ENCODE data around the gene SKA2. TPM values are rescaled to one million over a fixed set of nuclear protein-coding genes. Genes with fewer than 3 reads are reported as not detected.
"Not testable (repeated sequence)": the region's sequence is repeated elsewhere in the genome, so short reads cannot be mapped to it uniquely, and the experiment has no call there.

The SKA2 gene
- polyA plus RNA-seq, 4 donors, result 28.6 to 43.6 (median 32.3) TPM

DNA sequence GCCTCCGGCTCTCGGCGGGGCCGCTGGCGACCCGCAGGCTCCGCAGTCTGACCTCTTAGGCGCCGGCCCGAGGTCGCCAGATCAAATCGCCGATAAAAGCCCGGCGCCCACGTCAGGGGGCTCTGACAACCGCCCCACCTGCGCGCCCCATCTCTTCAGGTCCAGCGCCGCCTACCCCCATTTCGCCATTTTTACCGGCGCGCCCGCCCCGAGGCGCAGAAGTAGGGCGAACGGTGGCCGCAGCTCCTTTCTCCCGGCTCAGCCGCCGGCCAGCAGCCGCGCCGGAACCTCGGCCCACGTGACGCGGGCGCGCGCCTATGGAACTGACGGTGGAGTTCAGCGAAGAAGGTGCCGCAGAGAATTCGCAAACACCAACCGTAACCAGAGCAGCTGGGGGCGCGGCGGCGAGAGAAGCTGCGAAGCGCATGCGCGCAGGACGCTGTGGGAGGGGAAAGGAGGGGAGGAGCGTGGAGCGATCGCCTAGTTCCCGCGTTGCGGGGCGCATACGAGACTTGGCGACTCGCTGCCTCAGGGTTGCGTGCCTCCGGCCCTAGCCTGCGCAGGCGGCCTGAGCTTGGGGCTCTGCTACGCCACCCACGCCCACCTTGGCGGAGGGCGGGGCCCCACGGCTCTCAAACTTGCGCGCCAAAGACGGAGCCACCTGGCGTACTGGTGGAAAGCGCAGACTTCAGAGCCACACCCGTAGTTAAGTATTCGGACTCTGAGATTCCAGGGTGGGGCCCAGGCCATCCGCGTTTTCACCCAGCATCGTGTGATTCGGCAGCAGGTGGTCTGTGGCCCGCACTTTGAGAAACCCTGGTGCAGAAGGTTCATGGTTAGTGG is 48.3 kb downstream of the SKA2 start, which contains the start of gene TRIM37:
Gene TRIM37, minus strand, starts transcription at position 418 of the 843 bp plus-strand sequence. CDS start 419 bp downstream, outside the sequence.
- WGBS, 3 donors, result 0% methylated on average over 61 to 89 of the region's 89 CpGs
- Histone ChIP-seq H3K4me1 (ENCODE audit: control insufficient read depth in 3 of 3, insufficient read depth in 2 of 3, low read depth in 1 of 3, low read length in 2 of 3) (peaks cover 0 to 4% (median 0%) of the 10 kb centered on the region in 3 donors), H3K27ac (ENCODE audit: low read depth in 1 of 3, low read length in 2 of 3) (peak within 1 kb of the TSS; percentile 86 to 93 (median 88)), H3K4me3 (ENCODE audit: low read depth in 1 of 3, low read length in 3 of 3) (peak within 1 kb of the TSS; percentile 80 to 95 (median 94)), H3K36me3 (ENCODE audit: control insufficient read depth in 3 of 3, insufficient read depth in 2 of 3, low read depth in 1 of 3, low read length in 3 of 3) (peaks cover 0 to 2% (median 1%) of the 10 kb centered on the region in 3 donors), H3K9me3 (ENCODE audit: control insufficient read depth in 2 of 2, insufficient read depth in 1 of 2, low read depth in 1 of 2, low read length in 1 of 2) (no peaks in the 10 kb centered on the region), H3K27me3 (ENCODE audit: control insufficient read depth in 3 of 3, insufficient read depth in 3 of 3, low read length in 3 of 3) (no peaks in the 10 kb centered on the region)
- no peak for FAIRE-seq
- peak; percentile 99 to 100 for DNase-seq

DNA sequence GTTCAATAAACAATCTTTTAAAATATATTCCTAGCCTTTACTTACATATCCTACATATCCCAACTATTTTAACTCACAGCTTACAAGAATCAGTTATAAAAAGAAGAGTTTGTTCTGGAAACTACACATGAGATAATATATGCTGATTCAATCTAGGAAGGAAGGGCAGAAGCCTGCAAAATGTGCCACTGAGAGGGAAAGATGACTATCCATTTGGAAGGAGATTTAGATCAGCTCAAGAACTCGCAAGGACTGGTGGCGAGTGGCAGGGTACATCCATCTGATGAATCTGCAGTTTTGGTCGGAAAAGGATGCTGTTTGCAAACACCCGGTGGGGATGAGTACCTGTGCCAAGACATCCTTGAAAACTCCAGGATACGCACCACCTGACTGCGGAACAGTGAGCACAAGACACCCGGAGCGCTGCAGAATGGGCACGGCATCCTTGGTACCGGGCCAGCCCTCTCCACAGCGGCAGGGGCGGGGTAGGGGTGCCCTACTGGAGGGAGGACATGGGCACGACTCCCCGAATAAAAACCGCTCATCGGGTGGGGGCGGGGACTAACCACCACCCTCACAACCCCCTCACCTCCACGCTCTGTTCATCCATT is 49.0 kb downstream of the SKA2 start:
- FAIRE-seq (no peak), DNase-seq (peak; percentile 57 to 58)
- Histone ChIP-seq H3K4me3 (ENCODE audit: low read depth in 1 of 3, low read length in 3 of 3) (peak overlapping the region; percentile 80 to 95 (median 94)), H3K27me3 (ENCODE audit: control insufficient read depth in 3 of 3, insufficient read depth in 3 of 3, low read length in 3 of 3) (no peaks in the 10 kb centered on the region), H3K4me1 (ENCODE audit: control insufficient read depth in 3 of 3, insufficient read depth in 2 of 3, low read depth in 1 of 3, low read length in 2 of 3) (peaks cover 0 to 4% (median 0%) of the 10 kb centered on the region in 3 donors), H3K36me3 (ENCODE audit: control insufficient read depth in 3 of 3, insufficient read depth in 2 of 3, low read depth in 1 of 3, low read length in 3 of 3) (peaks cover 0 to 2% (median 0%) of the 10 kb centered on the region in 3 donors), H3K27ac (ENCODE audit: low read depth in 1 of 3, low read length in 2 of 3) (peak overlapping the region; percentile 86 to 93 (median 88)), H3K9me3 (ENCODE audit: control insufficient read depth in 2 of 2, insufficient read depth in 1 of 2, low read depth in 1 of 2, low read length in 1 of 2) (no peaks in the 10 kb centered on the region)
- WGBS, 3 donors, result 0 to 2% (median 0%) methylated on average over 12 to 18 of the region's 18 CpGs

GRCh38 chr17:59101178-59101577 is 53.8 kb downstream of the SKA2 start:
- WGBS, 3 donors, result 90 to 98% (median 91%) methylated on average over 1 of the region's 1 CpG
- H3K27me3 ChIP-seq (ENCODE audit: control insufficient read depth in 3 of 3, insufficient read depth in 3 of 3, low read length in 3 of 3), result no peaks in the 10 kb centered on the region
- no peak for DNase-seq
- FAIRE-seq, result no peak
- peaks cover 0 to 13% (median 3%) of the 10 kb centered on the region in 3 donors for H3K36me3 ChIP-seq (ENCODE audit: control insufficient read depth in 3 of 3, insufficient read depth in 2 of 3, low read depth in 1 of 3, low read length in 3 of 3)
- H3K9me3 ChIP-seq (ENCODE audit: control insufficient read depth in 2 of 2, insufficient read depth in 1 of 2, low read depth in 1 of 2, low read length in 1 of 2), result no peaks in the 10 kb centered on the region
- H3K4me1 ChIP-seq (ENCODE audit: control insufficient read depth in 3 of 3, insufficient read depth in 2 of 3, low read depth in 1 of 3, low read length in 2 of 3), result no peaks in the 10 kb centered on the region
- no peak overlapping the region for H3K4me3 ChIP-seq (ENCODE audit: low read depth in 1 of 3, low read length in 3 of 3)
- H3K27ac ChIP-seq (ENCODE audit: low read depth in 1 of 3, low read length in 2 of 3), result no peak overlapping the region

DNA sequence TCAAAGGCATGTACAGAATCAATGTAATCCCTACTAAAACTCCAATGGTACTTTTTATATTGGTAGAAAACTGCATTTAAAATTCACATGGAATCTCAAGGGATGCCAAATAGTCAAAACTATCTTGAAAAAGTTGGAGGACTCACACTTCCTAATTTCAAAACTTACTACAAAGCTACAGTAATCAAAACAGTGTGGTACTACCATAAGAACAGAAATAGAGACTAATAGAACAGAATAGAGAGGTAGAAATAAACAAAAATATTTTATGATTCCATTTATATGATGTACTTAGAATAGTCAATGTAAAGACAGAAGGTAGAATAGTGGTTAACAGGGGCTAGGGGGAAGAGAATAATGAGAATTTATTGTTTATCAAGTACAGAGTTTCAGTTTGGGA is 57.1 kb downstream of the SKA2 start:
- Histone ChIP-seq H3K4me1 (ENCODE audit: control insufficient read depth in 3 of 3, insufficient read depth in 2 of 3, low read depth in 1 of 3, low read length in 2 of 3) (peaks cover 0 to 4% (median 0%) of the 10 kb centered on the region in 3 donors), H3K36me3 (ENCODE audit: control insufficient read depth in 3 of 3, insufficient read depth in 2 of 3, low read depth in 1 of 3, low read length in 3 of 3) (peaks cover 0 to 12% (median 3%) of the 10 kb centered on the region in 3 donors), H3K9me3 (ENCODE audit: control insufficient read depth in 2 of 2, insufficient read depth in 1 of 2, low read depth in 1 of 2, low read length in 1 of 2) (no peaks in the 10 kb centered on the region), H3K27me3 (ENCODE audit: control insufficient read depth in 3 of 3, insufficient read depth in 3 of 3, low read length in 3 of 3) (no peaks in the 10 kb centered on the region), H3K27ac (ENCODE audit: low read depth in 1 of 3, low read length in 2 of 3) (no peak overlapping the region), H3K4me3 (ENCODE audit: low read depth in 1 of 3, low read length in 3 of 3) (no peak overlapping the region)
- DNase-seq (no peak), FAIRE-seq (no peak)

DNA sequence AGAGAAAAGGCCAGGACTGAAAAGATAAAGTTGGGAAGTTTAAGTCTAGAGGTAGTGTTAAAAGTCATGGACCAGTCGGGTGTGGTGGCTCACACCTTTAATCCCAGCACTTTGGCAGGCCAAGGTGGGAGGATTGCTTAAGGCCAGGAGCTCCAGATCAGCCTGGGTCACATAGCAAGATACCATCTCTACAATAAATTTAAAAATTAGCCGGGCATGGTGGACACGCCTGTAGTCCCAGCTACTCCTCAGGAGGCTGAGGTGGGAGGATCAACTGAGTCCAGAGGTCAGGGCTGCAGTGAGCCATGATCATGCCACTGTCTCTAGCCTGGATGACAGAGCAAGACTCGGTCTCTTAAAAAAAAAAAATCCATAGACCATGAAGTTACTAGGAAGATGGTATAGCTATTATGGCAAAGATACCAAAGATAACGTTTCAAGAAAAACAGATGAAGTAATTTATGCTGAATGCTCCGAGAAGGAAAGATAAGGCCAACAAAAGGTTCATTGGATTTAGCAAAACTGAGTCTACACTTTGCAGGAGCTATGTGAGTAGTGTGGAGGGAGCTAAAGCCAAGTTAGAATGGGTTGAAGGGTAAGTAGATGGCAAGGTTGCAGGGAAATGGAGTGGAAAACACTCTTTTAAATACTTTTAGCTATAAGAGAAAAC is 60.0 kb downstream of the SKA2 start:
- Histone ChIP-seq H3K4me3 (ENCODE audit: low read depth in 1 of 3, low read length in 3 of 3) (no peak overlapping the region), H3K4me1 (ENCODE audit: control insufficient read depth in 3 of 3, insufficient read depth in 2 of 3, low read depth in 1 of 3, low read length in 2 of 3) (peaks cover 0 to 4% (median 0%) of the 10 kb centered on the region in 3 donors), H3K9me3 (ENCODE audit: control insufficient read depth in 2 of 2, insufficient read depth in 1 of 2, low read depth in 1 of 2, low read length in 1 of 2) (no peaks in the 10 kb centered on the region), H3K36me3 (ENCODE audit: control insufficient read depth in 3 of 3, insufficient read depth in 2 of 3, low read depth in 1 of 3, low read length in 3 of 3) (peaks cover 0 to 17% (median 6%) of the 10 kb centered on the region in 3 donors), H3K27me3 (ENCODE audit: control insufficient read depth in 3 of 3, insufficient read depth in 3 of 3, low read length in 3 of 3) (no peaks in the 10 kb centered on the region), H3K27ac (ENCODE audit: low read depth in 1 of 3, low read length in 2 of 3) (no peak overlapping the region)
- FAIRE-seq (no peak), DNase-seq (peak in 1 of 2 donors; percentile 21)
- 67 to 80% (median 74%) methylated on average over 6 of the region's 6 CpGs for WGBS, 3 donors

- Histone ChIP-seq H3K27me3 (ENCODE audit: control insufficient read depth in 3 of 3, insufficient read depth in 3 of 3, low read length in 3 of 3) (no peaks in the 10 kb centered on the region), H3K36me3 (ENCODE audit: control insufficient read depth in 3 of 3, insufficient read depth in 2 of 3, low read depth in 1 of 3, low read length in 3 of 3) (peaks cover 2 to 22% (median 6%) of the 10 kb centered on the region in 3 donors), H3K4me1 (ENCODE audit: control insufficient read depth in 3 of 3, insufficient read depth in 2 of 3, low read depth in 1 of 3, low read length in 2 of 3) (peaks cover 0 to 4% (median 0%) of the 10 kb centered on the region in 3 donors), H3K4me3 (ENCODE audit: low read depth in 1 of 3, low read length in 3 of 3) (no peak overlapping the region), H3K9me3 (ENCODE audit: control insufficient read depth in 2 of 2, insufficient read depth in 1 of 2, low read depth in 1 of 2, low read length in 1 of 2) (no peaks in the 10 kb centered on the region), H3K27ac (ENCODE audit: low read depth in 1 of 3, low read length in 2 of 3) (no peak overlapping the region)
- DNase-seq, result peak in 1 of 2 donors; percentile 9
- FAIRE-seq, result no peak
- WGBS, 3 donors, result 48 to 76% (median 66%) methylated on average over 8 of the region's 8 CpGs
These were observed 61.2 kb downstream of the SKA2 start for GRCh38 chr17:59093702-59094231.

DNA sequence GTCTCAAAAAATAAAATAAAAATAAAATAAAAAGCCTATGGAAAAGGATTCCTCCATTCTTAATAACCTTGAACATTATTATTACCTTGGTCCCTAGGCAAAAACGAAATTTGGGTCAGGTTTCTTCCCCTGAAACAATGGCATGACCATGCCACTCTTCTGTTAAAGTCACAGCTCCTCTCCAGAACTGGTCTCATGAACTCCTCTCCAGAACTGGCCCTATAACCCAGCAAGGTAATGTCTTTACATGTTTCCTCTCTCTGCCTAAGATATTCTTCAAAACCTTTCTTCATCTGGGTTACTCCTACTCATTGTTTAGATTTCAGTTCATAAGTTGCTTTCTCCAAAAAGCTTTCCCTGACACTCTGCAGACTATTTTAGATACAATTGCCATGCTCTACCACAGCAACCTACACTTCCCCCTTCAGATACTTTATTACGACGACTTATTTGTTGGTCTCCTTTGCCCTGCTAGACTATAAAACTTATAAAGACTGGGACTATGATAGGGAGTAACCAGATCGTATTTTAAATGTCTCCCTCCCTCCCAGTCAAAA is 61.8 kb downstream of the SKA2 start:
- Histone ChIP-seq H3K9me3 (ENCODE audit: control insufficient read depth in 2 of 2, insufficient read depth in 1 of 2, low read depth in 1 of 2, low read length in 1 of 2) (no peaks in the 10 kb centered on the region), H3K4me1 (ENCODE audit: control insufficient read depth in 3 of 3, insufficient read depth in 2 of 3, low read depth in 1 of 3, low read length in 2 of 3) (peaks cover 0 to 4% (median 0%) of the 10 kb centered on the region in 3 donors), H3K4me3 (ENCODE audit: low read depth in 1 of 3, low read length in 3 of 3) (no peak overlapping the region), H3K27me3 (ENCODE audit: control insufficient read depth in 3 of 3, insufficient read depth in 3 of 3, low read length in 3 of 3) (no peaks in the 10 kb centered on the region), H3K36me3 (ENCODE audit: control insufficient read depth in 3 of 3, insufficient read depth in 2 of 3, low read depth in 1 of 3, low read length in 3 of 3) (peaks cover 2 to 22% (median 6%) of the 10 kb centered on the region in 3 donors), H3K27ac (ENCODE audit: low read depth in 1 of 3, low read length in 2 of 3) (no peak overlapping the region)
- 59 to 72% (median 69%) methylated on average over 4 of the region's 4 CpGs for WGBS, 3 donors
- no peak for DNase-seq
- no peak for FAIRE-seq

GRCh38 chr17:59090593-59090992 is 64.4 kb downstream of the SKA2 start:
- H3K27ac ChIP-seq (ENCODE audit: low read depth in 1 of 3, low read length in 2 of 3); H3K4me1 ChIP-seq (ENCODE audit: control insufficient read depth in 3 of 3, insufficient read depth in 2 of 3, low read depth in 1 of 3, low read length in 2 of 3); H3K9me3 ChIP-seq (ENCODE audit: control insufficient read depth in 2 of 2, insufficient read depth in 1 of 2, low read depth in 1 of 2, low read length in 1 of 2); FAIRE-seq; H3K27me3 ChIP-seq (ENCODE audit: control insufficient read depth in 3 of 3, insufficient read depth in 3 of 3, low read length in 3 of 3); DNase-seq; H3K4me3 ChIP-seq (ENCODE audit: low read depth in 1 of 3, low read length in 3 of 3): not testable (repeated sequence)
- 92 to 97% (median 93%) methylated on average over 12 of the region's 12 CpGs for WGBS, 3 donors
- H3K36me3 ChIP-seq (ENCODE audit: control insufficient read depth in 3 of 3, insufficient read depth in 2 of 3, low read depth in 1 of 3, low read length in 3 of 3), result peaks cover 2 to 25% (median 6%) of the 10 kb centered on the region in 3 donors
